Aortic smooth muscle cell (primary cell): ENCODE measurements around the gene SHC1. TPM values are rescaled to one million over a fixed set of nuclear protein-coding genes. Genes with fewer than 3 reads are reported as not detected.

Experiments used
- total RNA-seq: library from RNA; depleted of rRNA; stranded (reverse); fragments of >200 nt; gene quantifications from 2 replicates; pipeline ENCODE4 v1.2.3, GENCODE V29; 2014

Gene SHC1, protein sequence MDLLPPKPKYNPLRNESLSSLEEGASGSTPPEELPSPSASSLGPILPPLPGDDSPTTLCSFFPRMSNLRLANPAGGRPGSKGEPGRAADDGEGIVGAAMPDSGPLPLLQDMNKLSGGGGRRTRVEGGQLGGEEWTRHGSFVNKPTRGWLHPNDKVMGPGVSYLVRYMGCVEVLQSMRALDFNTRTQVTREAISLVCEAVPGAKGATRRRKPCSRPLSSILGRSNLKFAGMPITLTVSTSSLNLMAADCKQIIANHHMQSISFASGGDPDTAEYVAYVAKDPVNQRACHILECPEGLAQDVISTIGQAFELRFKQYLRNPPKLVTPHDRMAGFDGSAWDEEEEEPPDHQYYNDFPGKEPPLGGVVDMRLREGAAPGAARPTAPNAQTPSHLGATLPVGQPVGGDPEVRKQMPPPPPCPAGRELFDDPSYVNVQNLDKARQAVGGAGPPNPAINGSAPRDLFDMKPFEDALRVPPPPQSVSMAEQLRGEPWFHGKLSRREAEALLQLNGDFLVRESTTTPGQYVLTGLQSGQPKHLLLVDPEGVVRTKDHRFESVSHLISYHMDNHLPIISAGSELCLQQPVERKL
- total RNA-seq = 218 and 248 TPM in 2 replicates

GRCh38 chr1:154970631-154971340 is at the start of gene SHC1:
TSS of gene SHC1 (minus strand) at chr1:154970747. CDS start at chr1:154970526, 221 bp downstream.

DNA sequence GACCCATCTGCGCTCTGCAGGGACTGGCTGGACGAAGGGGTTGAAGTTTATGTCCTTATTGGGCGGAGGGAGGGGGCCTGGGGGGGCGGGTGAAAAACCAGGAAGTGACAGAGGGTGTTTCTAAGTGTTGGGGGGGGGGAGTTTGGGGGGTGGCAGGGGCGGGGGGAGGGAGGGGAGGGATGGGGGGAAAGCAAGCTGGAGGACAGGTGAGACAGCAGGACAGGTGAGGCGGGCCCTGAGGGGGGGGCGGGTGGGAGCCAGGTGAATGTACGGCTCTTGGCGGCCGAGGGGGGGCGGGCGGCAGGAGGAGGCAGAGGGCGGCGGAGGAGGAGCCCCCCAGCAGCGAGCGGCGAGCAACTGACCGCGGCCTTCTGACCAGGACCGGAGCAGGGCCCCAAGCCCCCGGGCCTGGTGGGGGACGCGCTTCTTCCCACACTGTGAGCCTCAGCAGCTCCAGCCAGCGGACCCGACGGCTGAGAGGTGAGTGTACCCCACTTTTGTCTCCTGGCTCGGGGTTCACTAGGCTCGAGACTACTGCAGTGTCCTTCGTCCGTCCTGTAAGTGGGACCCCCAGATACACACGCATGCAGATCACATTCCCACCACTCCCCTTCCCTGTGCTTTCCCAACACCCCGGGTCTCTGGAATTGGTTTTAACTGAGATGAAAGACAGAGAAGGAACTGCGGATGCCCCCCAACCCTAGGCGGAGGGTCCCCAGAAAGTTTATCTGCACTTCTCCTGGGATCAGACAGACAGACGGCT is 32.1 kb upstream of the SHC1 start, which contains the start of gene ZBTB7B:
TSS of gene ZBTB7B (plus strand) at position 339 of the 763 bp plus-strand sequence. CDS start 11,859 bp downstream, outside the sequence.

GRCh38 chr1:154993572-154994268 is 23.2 kb upstream of the SHC1 start, which contains the start of gene LENEP:
TSS of gene LENEP (plus strand) at chr1:154993586. CDS start at chr1:154993608, 22 bp downstream.

DNA sequence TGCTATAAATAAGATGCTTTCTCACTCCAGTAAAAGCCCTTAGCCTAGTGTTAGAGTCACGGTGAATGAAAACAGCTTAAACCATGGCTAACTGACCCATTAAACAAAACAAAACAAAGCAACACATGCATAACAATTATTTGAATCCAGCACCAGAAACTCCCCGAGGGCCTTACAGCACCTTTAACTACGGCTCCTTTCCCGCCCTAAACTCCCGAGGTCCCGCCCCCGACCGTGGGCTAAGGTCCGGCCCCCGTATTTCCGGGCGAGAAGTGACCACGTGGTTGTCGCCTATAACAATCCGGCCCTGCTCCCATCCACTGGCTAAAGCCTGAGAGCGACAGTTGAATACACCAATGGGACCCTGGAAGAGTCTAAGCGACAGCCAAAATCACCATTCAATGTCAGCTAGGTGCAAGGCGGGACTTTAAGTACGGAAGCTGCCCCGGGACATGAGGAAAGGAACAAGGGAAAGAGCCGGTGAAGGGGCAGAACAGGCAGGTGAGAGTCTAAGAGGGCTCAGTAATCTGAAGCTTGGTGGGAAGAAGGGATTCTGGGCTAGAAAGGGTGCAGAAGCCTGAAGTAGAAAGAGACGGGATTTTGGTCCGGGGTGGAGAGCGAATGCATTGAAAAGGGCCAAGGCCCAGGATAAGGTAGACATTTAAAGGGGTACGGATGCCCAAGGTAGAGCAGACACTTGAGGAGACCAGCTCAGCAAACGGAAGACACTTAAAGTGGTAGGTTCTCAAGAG is 12.5 kb upstream of the SHC1 start, which contains the start of gene FLAD1:
TSS of gene FLAD1 (plus strand) at position 448 of the 752 bp plus-strand sequence. CDS start 351 bp downstream, outside the sequence.

GRCh38 chr1:154974102-154974807 is 3.7 kb upstream of the SHC1 start, which contains the start of gene CKS1B:
TSS of gene CKS1B (plus strand) at chr1:154974681. CDS start at chr1:154974746, 65 bp downstream.

GRCh38 chr1:154961207-154962155 is 9.1 kb downstream of the SHC1 start, which contains the start of gene PYGO2:
TSS of gene PYGO2 (minus strand) at chr1:154961782. CDS start at chr1:154961576, 206 bp downstream.

DNA sequence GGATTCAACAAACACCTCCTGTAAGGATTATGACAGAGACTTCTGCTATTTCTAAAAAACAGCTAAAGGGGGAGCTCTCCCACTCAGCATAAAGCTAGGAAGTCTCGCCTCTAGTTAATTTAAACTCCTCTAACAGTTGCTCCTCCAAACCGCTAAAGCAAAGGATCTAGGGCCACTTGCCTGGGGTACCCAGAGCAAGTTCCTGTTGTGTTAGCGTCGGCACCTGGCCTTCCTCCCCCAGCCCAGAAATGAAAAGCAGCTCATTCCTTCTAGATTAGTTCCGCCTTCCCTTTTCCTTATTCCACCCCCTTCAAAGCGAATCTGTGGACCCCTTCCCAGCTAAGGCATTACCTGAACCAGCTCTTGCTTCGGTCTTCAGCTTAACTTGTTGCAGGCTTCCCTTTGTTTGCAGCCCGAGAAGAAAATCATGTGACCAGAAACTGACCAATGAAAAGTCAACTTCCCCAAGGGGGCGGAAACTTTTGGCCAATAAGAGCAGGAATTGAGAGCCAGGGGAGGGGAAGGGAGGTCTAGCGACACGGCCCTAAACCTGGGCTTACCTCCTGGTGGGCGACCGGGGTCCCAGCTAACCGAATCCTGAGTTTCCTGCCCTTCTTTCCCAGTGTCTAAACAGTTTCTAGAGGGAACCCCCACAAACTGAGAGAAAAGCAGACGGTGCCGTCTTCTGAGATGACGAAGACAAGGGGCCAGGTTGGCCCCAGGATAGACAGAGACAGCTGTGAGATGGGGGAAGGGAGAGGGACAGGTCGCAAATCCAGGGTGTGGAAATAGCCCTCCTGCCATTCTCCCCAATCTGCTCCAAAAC is 14.6 kb downstream of the SHC1 start, which contains the start of gene PBXIP1:
TSS of gene PBXIP1 (minus strand) at position 382 of the 826 bp plus-strand sequence. CDS start 2,378 bp downstream, outside the sequence.

DNA sequence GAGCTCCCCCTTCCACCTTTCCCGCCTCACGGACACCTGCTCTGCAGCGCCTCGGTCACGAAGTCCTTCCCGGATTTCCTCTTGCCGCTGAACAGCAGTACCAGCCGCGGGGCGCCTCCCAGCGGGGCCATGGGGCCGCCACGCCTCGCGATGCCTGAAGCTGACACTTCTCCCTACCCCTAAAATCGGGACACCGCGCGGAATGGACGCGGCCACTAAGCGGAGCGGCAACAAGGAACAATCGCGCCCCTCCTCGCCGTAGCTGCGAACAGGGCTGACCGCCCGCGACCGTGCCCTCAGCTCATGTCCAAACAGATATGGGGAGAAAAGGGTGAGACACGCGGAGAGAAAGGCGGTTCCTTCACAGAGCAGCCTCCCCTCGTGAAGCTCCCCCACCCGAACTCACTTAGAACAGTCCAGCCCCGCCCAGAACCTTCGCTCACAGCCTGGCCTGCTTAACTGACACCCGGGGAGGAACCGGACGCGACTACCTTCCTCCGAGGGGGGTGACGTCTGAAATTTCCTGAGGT is 33.9 kb downstream of the SHC1 start, which contains the start of gene PMVK:
TSS of gene PMVK (minus strand) at position 165 of the 530 bp plus-strand sequence. CDS start at position 131, 34 bp downstream.

Other genes with a start within 250 kb of the SHC1 start
- 0.13 and 0.25 TPM in 2 replicates for gene KCNN3, start 100.5 kb downstream of the SHC1 start, total RNA-seq
- gene PMVK, start 34.0 kb downstream of the SHC1 start, total RNA-seq = 11.3 and 12.6 TPM in 2 replicates
- 89.0 and 104 TPM in 2 replicates for gene PBXIP1, start 14.6 kb downstream of the SHC1 start, total RNA-seq
- 8.1 and 14.1 TPM in 2 replicates for gene PYGO2, start 9.0 kb downstream of the SHC1 start, total RNA-seq
- gene CKS1B, start 3.9 kb upstream of the SHC1 start, total RNA-seq = 50.2 and 70.3 TPM in 2 replicates
- gene FLAD1, start 12.6 kb upstream of the SHC1 start, total RNA-seq = 12.8 and 19.0 TPM in 2 replicates
- 0.66 and 0.99 TPM in 2 replicates for gene LENEP, start 22.8 kb upstream of the SHC1 start, total RNA-seq
- gene ZBTB7B, start 32.1 kb upstream of the SHC1 start, total RNA-seq = 14.3 and 19.3 TPM in 2 replicates
- 0.06 TPM in 1 of 2 replicates, not detected in the other for gene DCST2, start 63.0 kb upstream of the SHC1 start, total RNA-seq
- gene DCST1, start 63.1 kb upstream of the SHC1 start, total RNA-seq = not detected in 2 replicates
- gene ADAM15, start 80.6 kb upstream of the SHC1 start, total RNA-seq = 80.9 and 98.0 TPM in 2 replicates
- gene EFNA4, start 93.0 kb upstream of the SHC1 start, total RNA-seq = 1.8 and 2.7 TPM in 2 replicates
- gene EFNA3, start 108.1 kb upstream of the SHC1 start, total RNA-seq = 0.37 and 0.53 TPM in 2 replicates
- 1.1 and 1.2 TPM in 2 replicates for gene EFNA1, start 157.1 kb upstream of the SHC1 start, total RNA-seq
- gene SLC50A1, start 165.1 kb upstream of the SHC1 start, total RNA-seq = 21.9 and 27.0 TPM in 2 replicates
- gene DPM3, start 169.8 kb upstream of the SHC1 start, total RNA-seq = 24.9 and 42.1 TPM in 2 replicates
- gene KRTCAP2, start 202.6 kb upstream of the SHC1 start, total RNA-seq = 86.8 and 98.7 TPM in 2 replicates
- 3.6 and 4.2 TPM in 2 replicates for gene TRIM46, start 203.1 kb upstream of the SHC1 start, total RNA-seq
- gene THBS3, start 237.2 kb upstream of the SHC1 start, total RNA-seq = 33.2 and 45.4 TPM in 2 replicates
- gene MTX1, start 237.9 kb upstream of the SHC1 start, total RNA-seq = 31.0 and 33.8 TPM in 2 replicates